ENCODE data around the gene SCAMP1. TPM values are rescaled to one million over a fixed set of nuclear protein-coding genes. Genes with fewer than 3 reads are reported as not detected.
"Not testable (repeated sequence)": the region's sequence is repeated elsewhere in the genome, so short reads cannot be mapped to it uniquely, and the experiment has no call there.

SCAMP1 gene
- total RNA-seq, 1 donor from 2014 or later = 42.8 TPM

DNA sequence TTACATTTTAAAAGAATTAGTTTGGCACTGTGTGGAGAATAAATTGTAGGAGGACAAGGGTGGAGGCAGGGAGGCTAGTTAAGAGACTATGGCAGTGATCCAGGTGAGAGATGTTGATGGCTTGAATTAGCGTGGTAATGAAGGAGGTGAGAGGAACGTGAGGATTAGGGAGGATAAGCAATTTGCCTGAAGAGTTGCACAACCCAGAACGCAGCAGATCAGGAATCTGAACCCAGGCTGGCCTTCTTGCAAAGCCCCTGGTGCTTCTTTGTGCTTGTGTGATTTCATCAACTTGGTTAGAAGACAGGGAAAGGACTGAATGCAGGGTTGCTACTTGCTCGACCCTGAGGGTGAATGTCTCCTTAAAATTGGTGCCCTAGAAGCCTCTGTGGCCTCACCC, 6.9 kb upstream of the SCAMP1 start:
- Histone ChIP-seq H3K27me3 (ENCODE audit: low read depth) (no peaks in the 10 kb centered on the region), H3K36me3 (no peaks in the 10 kb centered on the region), H3K4me3 (no peak overlapping the region), H3K9me3 (no peaks in the 10 kb centered on the region), H3K27ac (no peak overlapping the region), H3K4me1 (peaks cover 3% of the 10 kb centered on the region)
- intact Hi-C loops (cut with DNase I) = no loop called here
- TF ChIP-seq, protein P1, sequence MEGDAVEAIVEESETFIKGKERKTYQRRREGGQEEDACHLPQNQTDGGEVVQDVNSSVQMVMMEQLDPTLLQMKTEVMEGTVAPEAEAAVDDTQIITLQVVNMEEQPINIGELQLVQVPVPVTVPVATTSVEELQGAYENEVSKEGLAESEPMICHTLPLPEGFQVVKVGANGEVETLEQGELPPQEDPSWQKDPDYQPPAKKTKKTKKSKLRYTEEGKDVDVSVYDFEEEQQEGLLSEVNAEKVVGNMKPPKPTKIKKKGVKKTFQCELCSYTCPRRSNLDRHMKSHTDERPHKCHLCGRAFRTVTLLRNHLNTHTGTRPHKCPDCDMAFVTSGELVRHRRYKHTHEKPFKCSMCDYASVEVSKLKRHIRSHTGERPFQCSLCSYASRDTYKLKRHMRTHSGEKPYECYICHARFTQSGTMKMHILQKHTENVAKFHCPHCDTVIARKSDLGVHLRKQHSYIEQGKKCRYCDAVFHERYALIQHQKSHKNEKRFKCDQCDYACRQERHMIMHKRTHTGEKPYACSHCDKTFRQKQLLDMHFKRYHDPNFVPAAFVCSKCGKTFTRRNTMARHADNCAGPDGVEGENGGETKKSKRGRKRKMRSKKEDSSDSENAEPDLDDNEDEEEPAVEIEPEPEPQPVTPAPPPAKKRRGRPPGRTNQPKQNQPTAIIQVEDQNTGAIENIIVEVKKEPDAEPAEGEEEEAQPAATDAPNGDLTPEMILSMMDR (IDR thresholded peaks at IDR 0.05) = no peak
- DNase-seq (no peak), ATAC-seq (no peak)

DNA sequence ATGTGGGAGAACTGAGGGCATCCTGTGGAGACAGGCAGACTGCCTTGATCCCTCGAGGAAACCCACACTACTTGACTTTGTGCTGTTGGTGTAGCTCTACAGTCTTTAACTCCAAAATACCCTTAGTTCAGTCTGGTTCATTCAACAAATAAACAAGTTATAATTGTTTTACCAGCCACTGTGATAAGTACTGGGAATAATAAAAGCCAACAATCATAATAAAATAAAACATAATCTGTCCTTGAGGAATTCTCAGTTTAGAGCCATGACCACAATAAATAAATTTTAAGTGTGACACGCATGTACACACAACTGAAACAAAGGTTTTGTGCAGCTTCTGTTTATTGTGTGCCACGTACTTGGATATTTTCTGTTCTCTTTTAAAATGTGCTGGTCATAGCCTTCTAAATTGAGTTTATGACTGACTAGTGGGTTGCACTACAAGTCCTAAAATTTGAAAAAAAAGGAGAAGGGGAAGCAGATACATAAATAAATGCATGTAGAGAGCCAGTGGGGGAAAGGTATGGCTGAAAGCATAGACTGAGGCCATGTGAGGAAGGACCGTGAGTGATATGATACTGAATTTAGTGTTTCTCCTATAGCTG, 6.2 kb upstream of the SCAMP1 start:
- Histone ChIP-seq H3K27ac (no peak overlapping the region), H3K27me3 (ENCODE audit: low read depth) (no peaks in the 10 kb centered on the region), H3K4me1 (peaks cover 9% of the 10 kb centered on the region), H3K36me3 (no peaks in the 10 kb centered on the region), H3K9me3 (no peaks in the 10 kb centered on the region), H3K4me3 (no peak overlapping the region)
- ATAC-seq (no peak), DNase-seq (no peak)
- intact Hi-C loops (cut with DNase I) = no loop called here
- TF ChIP-seq, protein P1 (IDR thresholded peaks at IDR 0.05) = no peak

DNA sequence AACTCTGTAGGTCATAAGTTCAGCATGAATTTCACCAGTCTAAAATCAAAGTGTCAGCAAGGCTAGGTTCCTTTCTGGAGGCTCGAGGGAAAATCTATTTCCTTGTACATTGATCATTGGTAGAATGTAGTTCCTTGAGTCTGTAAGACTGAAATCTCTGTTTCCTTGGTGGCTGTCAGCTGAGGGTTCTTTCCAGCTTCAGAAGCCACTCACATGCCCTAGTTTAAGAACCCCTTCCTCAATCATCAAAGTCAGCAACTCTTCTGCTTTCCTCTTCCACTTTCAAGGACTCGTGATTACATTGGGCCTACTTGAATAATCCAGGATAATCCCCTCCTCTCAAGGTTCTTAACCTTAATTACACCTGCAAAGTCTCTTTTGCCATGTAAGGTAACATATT, 4.9 kb upstream of the SCAMP1 start:
- ATAC-seq (no peak), DNase-seq (no peak)
- Histone ChIP-seq H3K27me3 (ENCODE audit: low read depth) (no peaks in the 10 kb centered on the region), H3K9me3 (no peaks in the 10 kb centered on the region), H3K4me3 (no peak overlapping the region), H3K36me3 (no peaks in the 10 kb centered on the region), H3K4me1 (peaks cover 14% of the 10 kb centered on the region), H3K27ac (no peak overlapping the region)
- intact Hi-C loops (cut with DNase I) = no loop called here
- TF ChIP-seq, protein P1 (IDR thresholded peaks at IDR 0.05) = no peak

DNA sequence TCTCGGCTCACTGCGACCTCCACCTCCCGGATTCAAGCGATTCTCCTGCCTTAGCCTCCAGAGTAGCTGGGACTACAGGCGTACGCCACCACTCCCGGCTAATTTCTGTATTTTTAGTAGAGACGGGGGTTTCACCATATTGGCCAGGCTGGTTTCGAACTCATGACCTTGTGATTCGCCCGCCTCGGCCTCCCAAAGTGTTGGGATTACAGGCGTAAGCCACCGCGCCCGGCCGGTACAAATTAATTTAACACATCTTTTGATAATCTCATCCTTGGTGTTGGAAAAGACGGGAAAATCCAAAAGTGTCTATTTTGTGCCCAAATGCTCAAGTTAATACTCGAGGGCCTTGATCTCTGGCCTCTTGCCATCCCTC, 974 bp upstream of the SCAMP1 start:
- Histone ChIP-seq H3K27ac (peak overlapping the region; percentile 95), H3K4me3 (peak overlapping the region; percentile 98), H3K4me1 (peaks cover 29% of the 10 kb centered on the region)
- H3K9me3 ChIP-seq; H3K27me3 ChIP-seq (ENCODE audit: low read depth); ATAC-seq; H3K36me3 ChIP-seq; intact Hi-C loops (cut with DNase I); DNase-seq: not testable (repeated sequence)

- TF ChIP-seq, protein P1 (IDR thresholded peaks at IDR 0.05) = no peak
- peak overlapping the region; percentile 95 for H3K27ac ChIP-seq
- ATAC-seq (no peak), DNase-seq (no peak)
- no peaks in the 10 kb centered on the region for H3K9me3 ChIP-seq
- peaks cover 29% of the 10 kb centered on the region for H3K4me1 ChIP-seq
- intact Hi-C loops (cut with DNase I) = no loop called here
- no peaks in the 10 kb centered on the region for H3K36me3 ChIP-seq
- peak overlapping the region; percentile 98 for H3K4me3 ChIP-seq
- no peaks in the 10 kb centered on the region for H3K27me3 ChIP-seq (ENCODE audit: low read depth)
Measured at GRCh38 chr5:78360674-78360923, 182 bp downstream of the SCAMP1 start.

- Histone ChIP-seq H3K9me3 (no peaks in the 10 kb centered on the region), H3K4me3 (peak overlapping the region; percentile 98), H3K4me1 (peaks cover 29% of the 10 kb centered on the region), H3K36me3 (no peaks in the 10 kb centered on the region), H3K27ac (peak overlapping the region; percentile 95), H3K27me3 (ENCODE audit: low read depth) (no peaks in the 10 kb centered on the region)
- TF ChIP-seq, protein P1 (IDR thresholded peaks at IDR 0.05) = peak; percentile 17
- ATAC-seq (peak; percentile 69 to 73), DNase-seq (peak; percentile 78)
- intact Hi-C loops (cut with DNase I) = no loop called here
Measured at GRCh38 chr5:78360924-78361630, 660 bp downstream of the SCAMP1 start.

Data from lower lobe of right lung (tissue), 2 donors.